Breast epithelium (tissue), 4 donors: ENCODE results near the gene SNAPIN. TPM values are rescaled to one million over a fixed set of nuclear protein-coding genes. Genes with fewer than 3 reads are reported as not detected.

Source experiments
- DNase-seq, 2 donors: peaks; one replicate each; pipeline ENCODE4 v3.0.0-alpha.2; 2019; ENCODE audit warnings: low spot score in 2 of 2
- H3K27ac ChIP-seq, 2 donors: fragments of 200-600 bp; sonication (generic) in 1 of 2; one replicate each; pipeline ENCODE4 v1.5.1; 2016 to 2019; ENCODE audit warnings: mild to moderate bottlenecking in 1 of 2
- H3K27me3 ChIP-seq, 2 donors: fragments of 200-600 bp; sonication (generic) in 1 of 2; one replicate each; pipeline versions ENCODE4 v1.5.1 to v1.6.0; 2017 to 2019; ENCODE audit warnings: control low read depth in 1 of 2, mild to moderate bottlenecking in 1 of 2
- H3K36me3 ChIP-seq: fragments of 200-600 bp; one replicate; pipeline ENCODE4 v1.5.1; 2019
- H3K4me1 ChIP-seq, 2 donors: fragments of 200-600 bp; sonication (generic); one replicate each; pipeline ENCODE4 v1.5.1; 2016 to 2019; ENCODE audit warnings: control low read depth in 1 of 2
- H3K4me3 ChIP-seq, 3 donors: fragments of 200-600 bp; sonication (generic); 1 replicate in 2 of 3; 2 replicates in 1 of 3; pipeline ENCODE4 v1.5.1; 2016 to 2019; ENCODE audit warnings: mild to moderate bottlenecking in 3 of 3, moderate library complexity in 2 of 3
- H3K9me3 ChIP-seq, 2 donors: fragments of 200-600 bp; sonication (generic) in 1 of 2; one replicate each; pipeline ENCODE4 v1.5.1; 2016 to 2019; ENCODE audit warnings: control low read depth in 1 of 2
- CTCF ChIP-seq, 3 donors: fragments of 450-650 bp; IDR thresholded peaks; one replicate each; pipeline ENCODE4 v1.5.1; 2016 to 2017; ENCODE audit warnings: antibody characterized with exemption in 3 of 3, mild to moderate bottlenecking in 3 of 3, moderate library complexity in 3 of 3
- POLR2A ChIP-seq: fragments of 450-650 bp; IDR thresholded peaks from one replicate; pipeline ENCODE4 v1.6.1; 2016; ENCODE audit warnings: antibody characterized with exemption, mild to moderate bottlenecking, moderate library complexity
- POLR2AphosphoS5 ChIP-seq, 3 donors: sonication (generic); formaldehyde crosslinking; IDR thresholded peaks; one replicate each; pipeline ENCODE4 v1.6.1; 2017; ENCODE audit warnings: antibody characterized with exemption in 3 of 3
- intact Hi-C: fragments of 100-400 bp; cut with DNase I; formaldehyde crosslinking; loops from one replicate; pipeline ENCODE4 v1.15.1; 2023; ENCODE audit warnings: low total_unique reads
- total RNA-seq, 3 donors: library from RNA; depleted of rRNA; stranded (reverse); fragments of >200 nt; gene quantifications; one replicate each; pipeline ENCODE4 v1.1.0, GENCODE V29; 2016

Gene SNAPIN
- total RNA-seq, 3 donors from 2014 or later, result 43.3 to 70.7 (median 54.2) TPM

DNA sequence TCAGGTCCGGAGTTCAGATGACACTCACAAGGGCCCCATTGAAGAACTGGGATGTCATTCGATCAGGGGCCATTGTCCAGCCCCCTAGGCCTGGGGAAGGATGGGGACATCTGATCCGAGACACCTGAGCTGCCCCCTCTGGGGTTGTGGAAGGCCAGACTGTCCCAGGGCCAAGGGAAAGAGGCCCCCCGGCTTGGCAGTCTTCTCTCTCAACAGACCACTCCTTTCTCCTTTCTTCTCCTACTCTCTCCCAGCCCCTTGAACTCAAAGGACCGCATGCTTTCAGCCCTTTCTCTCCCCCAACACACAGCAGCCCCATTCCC lies 29.2 kb upstream of the SNAPIN start:
- Histone ChIP-seq H3K9me3 (no peaks in the 10 kb centered on the region), H3K4me1 (peaks cover 0 to 3% of the 10 kb centered on the region in 2 donors), H3K4me3 (peak overlapping the region in 1 of 3 donors; percentile 74), H3K36me3 (no peaks in the 10 kb centered on the region), H3K27ac (peak overlapping the region; percentile 96 to 97), H3K27me3 (no peaks in the 10 kb centered on the region)
- DNase-seq, result no peak
- TF ChIP-seq POLR2AphosphoS5 (IDR thresholded peaks at IDR 0.05), result no peak
- no peak for TF ChIP-seq POLR2A
- no peak for TF ChIP-seq CTCF (IDR thresholded peaks at IDR 0.05)
- intact Hi-C loops, result loop anchor here (10.0 kb wide), 1 partner anchor 55 kb away; no protein-coding TSS in a partner anchor

GRCh38 chr1:153629971-153630370 lies 28.5 kb upstream of the SNAPIN start:
- no peaks in the 10 kb centered on the region for H3K27me3 ChIP-seq
- intact Hi-C loops, result loop anchor here (10.0 kb wide), 1 partner anchor 55 kb away; no protein-coding TSS in a partner anchor
- TF ChIP-seq CTCF (IDR thresholded peaks at IDR 0.05) (no peak), POLR2A (no peak), POLR2AphosphoS5 (IDR thresholded peaks at IDR 0.05) (no peak)
- peaks cover 0 to 3% of the 10 kb centered on the region in 2 donors for H3K4me1 ChIP-seq
- H3K9me3 ChIP-seq, result no peaks in the 10 kb centered on the region
- DNase-seq, result no peak
- no peak overlapping the region for H3K4me3 ChIP-seq
- H3K27ac ChIP-seq, result peak overlapping the region; percentile 96 to 97
- no peaks in the 10 kb centered on the region for H3K36me3 ChIP-seq

GRCh38 chr1:153630384-153630783 lies 28.1 kb upstream of the SNAPIN start:
- TF ChIP-seq POLR2A (no peak), CTCF (IDR thresholded peaks at IDR 0.05) (no peak), POLR2AphosphoS5 (IDR thresholded peaks at IDR 0.05) (no peak)
- Histone ChIP-seq H3K27me3 (no peaks in the 10 kb centered on the region), H3K4me3 (no peak overlapping the region), H3K4me1 (peaks cover 0 to 3% of the 10 kb centered on the region in 2 donors), H3K27ac (peak overlapping the region; percentile 96 to 97), H3K9me3 (no peaks in the 10 kb centered on the region), H3K36me3 (no peaks in the 10 kb centered on the region)
- intact Hi-C loops, result no loop called here
- DNase-seq, result no peak

DNA sequence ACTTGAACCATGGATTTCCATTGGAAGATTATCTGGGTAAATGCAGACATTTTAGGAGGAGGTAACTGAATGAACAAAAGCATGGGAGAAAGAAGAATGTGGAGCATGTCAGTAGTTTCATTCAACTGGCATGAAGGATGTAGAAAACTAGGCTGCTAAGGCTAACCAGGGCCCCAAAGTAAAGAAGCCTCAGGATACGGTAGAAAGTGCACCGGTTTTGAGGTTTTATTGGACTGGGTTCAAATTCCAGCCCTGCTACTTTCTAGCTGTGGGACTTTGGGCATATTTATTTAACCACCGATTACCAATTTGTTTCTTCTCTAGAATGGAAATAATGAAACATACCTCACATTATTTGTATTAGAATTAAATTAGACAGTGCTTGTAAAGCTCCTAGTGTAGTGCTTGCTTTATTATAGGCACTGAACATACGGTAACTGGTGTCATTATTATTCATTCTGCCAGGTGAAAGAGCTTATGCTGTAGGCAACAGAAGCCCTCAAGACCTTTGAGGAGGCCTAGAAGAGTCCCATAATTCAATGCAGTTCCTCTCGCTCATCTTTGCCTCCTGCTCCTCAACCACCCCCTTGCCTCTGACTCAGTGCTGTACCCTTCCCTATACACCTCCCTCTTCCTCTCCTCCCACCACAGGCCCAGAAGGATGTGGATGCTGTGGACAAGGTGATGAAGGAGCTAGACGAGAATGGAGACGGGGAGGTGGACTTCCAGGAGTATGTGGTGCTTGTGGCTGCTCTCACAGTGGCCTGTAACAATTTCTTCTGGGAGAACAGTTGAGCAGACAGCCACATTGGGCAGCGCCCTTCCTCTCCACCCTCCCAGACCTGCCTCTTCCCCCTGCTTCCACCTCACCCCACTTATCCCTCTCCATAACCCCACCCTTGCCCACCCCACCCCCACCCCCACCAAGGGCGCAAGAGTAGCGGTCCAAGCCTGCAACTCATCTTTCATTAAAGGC lies 27.2 kb upstream of the SNAPIN start:
- H3K27ac ChIP-seq, result peak overlapping the region; percentile 96 to 97
- H3K4me1 ChIP-seq, result peaks cover 0 to 3% of the 10 kb centered on the region in 2 donors

More for the DNA sequence above, 27.2 kb upstream of the SNAPIN start:
- no peak for TF ChIP-seq POLR2AphosphoS5 (IDR thresholded peaks at IDR 0.05)
- no peak for TF ChIP-seq CTCF (IDR thresholded peaks at IDR 0.05)
- TF ChIP-seq POLR2A, result no peak
- intact Hi-C loops, result no loop called here
- no peak for DNase-seq
- no peak overlapping the region for H3K4me3 ChIP-seq
- no peaks in the 10 kb centered on the region for H3K9me3 ChIP-seq
- H3K36me3 ChIP-seq, result no peaks in the 10 kb centered on the region
- H3K27me3 ChIP-seq, result no peaks in the 10 kb centered on the region
